Ishikawa (cell line): ENCODE results near the gene RNF169.
A peak's percentile ranks its signal among the peaks of the same experiment; 100 is the strongest.

Experiments
- CEBPB ChIP-seq: IDR thresholded peaks from 2 replicates; pipeline ENCODE4 v1.6.1; 2012
- CREB1 ChIP-seq: IDR thresholded peaks from 2 replicates; pipeline ENCODE4 v1.6.1; 2012; ENCODE audit warnings: low read depth
- EGR1 ChIP-seq: IDR thresholded peaks from 2 replicates; pipeline ENCODE4 v1.6.1; 2012
- EP300 ChIP-seq: IDR thresholded peaks from 2 replicates; pipeline ENCODE4 v1.6.1; 2012; ENCODE audit warnings: borderline replicate concordance
- FOXM1 ChIP-seq: IDR thresholded peaks from 2 replicates; pipeline ENCODE4 v1.6.1; 2012; ENCODE audit warnings: low read depth, borderline replicate concordance
- NFIC ChIP-seq: IDR thresholded peaks from 2 replicates; pipeline ENCODE4 v1.6.1; 2012
- RAD21 ChIP-seq: IDR thresholded peaks from 2 replicates; pipeline ENCODE4 v1.6.1; 2012; ENCODE audit warnings: low read depth
- TAF1 ChIP-seq: IDR thresholded peaks from 2 replicates; pipeline ENCODE4 v1.6.1; 2012; ENCODE audit warnings: low read depth, mild to moderate bottlenecking
- TCF12 ChIP-seq: IDR thresholded peaks from 2 replicates; pipeline ENCODE4 v1.6.1; 2012; ENCODE audit warnings: low read depth
- TEAD4 ChIP-seq: IDR thresholded peaks from 2 replicates; pipeline ENCODE4 v1.6.1; 2012
- YY1 ChIP-seq: IDR thresholded peaks from 2 replicates; pipeline ENCODE4 v1.6.1; 2012; ENCODE audit warnings: low read depth
- ZBTB7A ChIP-seq: IDR thresholded peaks from 2 replicates; pipeline ENCODE4 v1.6.1; 2012; ENCODE audit warnings: low read depth
- TF ChIP-seq, protein P1 (sequence below): IDR thresholded peaks from 2 replicates; pipeline ENCODE4 v1.6.1; 2012
- TF ChIP-seq, protein P2 (sequence below): IDR thresholded peaks from 2 replicates; pipeline ENCODE4 v1.6.1; 2012
- TF ChIP-seq, protein P3 (sequence below): IDR thresholded peaks from 2 replicates; pipeline ENCODE4 v1.6.1; 2012; ENCODE audit warnings: low read depth, mild to moderate bottlenecking

RNF169 gene

DNA sequence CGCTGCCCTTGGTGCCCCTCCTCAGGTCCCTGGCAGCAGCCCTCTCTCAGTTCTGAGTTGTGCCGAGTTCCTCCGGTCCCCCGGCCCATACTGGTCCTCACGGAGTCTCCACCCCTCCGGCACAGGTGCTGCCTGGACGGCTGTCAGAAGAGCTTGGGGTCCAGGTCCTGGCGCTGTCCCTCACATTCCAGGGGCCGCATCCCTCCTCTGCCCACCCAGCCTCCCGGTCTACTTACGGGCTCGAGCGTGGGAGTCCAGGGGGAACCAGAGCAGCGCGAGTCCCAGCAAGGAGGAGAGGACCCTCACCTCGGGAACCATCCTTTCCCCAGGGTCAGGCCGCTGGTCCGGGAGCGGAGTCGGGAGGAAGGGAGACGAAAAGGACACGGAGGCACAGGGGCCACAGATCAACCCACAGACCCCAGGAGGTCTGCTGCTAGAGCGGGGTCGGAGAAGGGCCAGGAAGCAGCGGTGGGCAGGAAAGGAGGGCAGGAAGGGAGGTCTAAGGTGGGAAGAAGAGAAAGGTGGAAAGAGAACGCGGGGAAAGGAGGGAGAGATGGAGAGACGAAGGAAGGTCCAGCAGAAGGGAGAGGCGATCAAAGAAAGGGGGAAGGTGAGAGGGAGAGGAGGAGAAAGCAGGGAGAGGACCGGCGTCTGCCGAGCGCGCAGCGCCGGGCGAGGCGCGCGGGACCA, 17.9 kb upstream of the RNF169 start:
- TF ChIP-seq CREB1 (no peak), TEAD4 (no peak), TAF1 (no peak), CEBPB (no peak), EP300 (no peak), TCF12 (no peak), RAD21 (no peak), ZBTB7A (no peak), NFIC (no peak)
- TF ChIP-seq, protein P1, sequence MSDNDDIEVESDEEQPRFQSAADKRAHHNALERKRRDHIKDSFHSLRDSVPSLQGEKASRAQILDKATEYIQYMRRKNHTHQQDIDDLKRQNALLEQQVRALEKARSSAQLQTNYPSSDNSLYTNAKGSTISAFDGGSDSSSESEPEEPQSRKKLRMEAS: no peak
- TF ChIP-seq, protein P2, sequence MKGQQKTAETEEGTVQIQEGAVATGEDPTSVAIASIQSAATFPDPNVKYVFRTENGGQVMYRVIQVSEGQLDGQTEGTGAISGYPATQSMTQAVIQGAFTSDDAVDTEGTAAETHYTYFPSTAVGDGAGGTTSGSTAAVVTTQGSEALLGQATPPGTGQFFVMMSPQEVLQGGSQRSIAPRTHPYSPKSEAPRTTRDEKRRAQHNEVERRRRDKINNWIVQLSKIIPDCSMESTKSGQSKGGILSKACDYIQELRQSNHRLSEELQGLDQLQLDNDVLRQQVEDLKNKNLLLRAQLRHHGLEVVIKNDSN: no peak
- TF ChIP-seq, protein P3, sequence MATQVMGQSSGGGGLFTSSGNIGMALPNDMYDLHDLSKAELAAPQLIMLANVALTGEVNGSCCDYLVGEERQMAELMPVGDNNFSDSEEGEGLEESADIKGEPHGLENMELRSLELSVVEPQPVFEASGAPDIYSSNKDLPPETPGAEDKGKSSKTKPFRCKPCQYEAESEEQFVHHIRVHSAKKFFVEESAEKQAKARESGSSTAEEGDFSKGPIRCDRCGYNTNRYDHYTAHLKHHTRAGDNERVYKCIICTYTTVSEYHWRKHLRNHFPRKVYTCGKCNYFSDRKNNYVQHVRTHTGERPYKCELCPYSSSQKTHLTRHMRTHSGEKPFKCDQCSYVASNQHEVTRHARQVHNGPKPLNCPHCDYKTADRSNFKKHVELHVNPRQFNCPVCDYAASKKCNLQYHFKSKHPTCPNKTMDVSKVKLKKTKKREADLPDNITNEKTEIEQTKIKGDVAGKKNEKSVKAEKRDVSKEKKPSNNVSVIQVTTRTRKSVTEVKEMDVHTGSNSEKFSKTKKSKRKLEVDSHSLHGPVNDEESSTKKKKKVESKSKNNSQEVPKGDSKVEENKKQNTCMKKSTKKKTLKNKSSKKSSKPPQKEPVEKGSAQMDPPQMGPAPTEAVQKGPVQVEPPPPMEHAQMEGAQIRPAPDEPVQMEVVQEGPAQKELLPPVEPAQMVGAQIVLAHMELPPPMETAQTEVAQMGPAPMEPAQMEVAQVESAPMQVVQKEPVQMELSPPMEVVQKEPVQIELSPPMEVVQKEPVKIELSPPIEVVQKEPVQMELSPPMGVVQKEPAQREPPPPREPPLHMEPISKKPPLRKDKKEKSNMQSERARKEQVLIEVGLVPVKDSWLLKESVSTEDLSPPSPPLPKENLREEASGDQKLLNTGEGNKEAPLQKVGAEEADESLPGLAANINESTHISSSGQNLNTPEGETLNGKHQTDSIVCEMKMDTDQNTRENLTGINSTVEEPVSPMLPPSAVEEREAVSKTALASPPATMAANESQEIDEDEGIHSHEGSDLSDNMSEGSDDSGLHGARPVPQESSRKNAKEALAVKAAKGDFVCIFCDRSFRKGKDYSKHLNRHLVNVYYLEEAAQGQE: no peak

DNA sequence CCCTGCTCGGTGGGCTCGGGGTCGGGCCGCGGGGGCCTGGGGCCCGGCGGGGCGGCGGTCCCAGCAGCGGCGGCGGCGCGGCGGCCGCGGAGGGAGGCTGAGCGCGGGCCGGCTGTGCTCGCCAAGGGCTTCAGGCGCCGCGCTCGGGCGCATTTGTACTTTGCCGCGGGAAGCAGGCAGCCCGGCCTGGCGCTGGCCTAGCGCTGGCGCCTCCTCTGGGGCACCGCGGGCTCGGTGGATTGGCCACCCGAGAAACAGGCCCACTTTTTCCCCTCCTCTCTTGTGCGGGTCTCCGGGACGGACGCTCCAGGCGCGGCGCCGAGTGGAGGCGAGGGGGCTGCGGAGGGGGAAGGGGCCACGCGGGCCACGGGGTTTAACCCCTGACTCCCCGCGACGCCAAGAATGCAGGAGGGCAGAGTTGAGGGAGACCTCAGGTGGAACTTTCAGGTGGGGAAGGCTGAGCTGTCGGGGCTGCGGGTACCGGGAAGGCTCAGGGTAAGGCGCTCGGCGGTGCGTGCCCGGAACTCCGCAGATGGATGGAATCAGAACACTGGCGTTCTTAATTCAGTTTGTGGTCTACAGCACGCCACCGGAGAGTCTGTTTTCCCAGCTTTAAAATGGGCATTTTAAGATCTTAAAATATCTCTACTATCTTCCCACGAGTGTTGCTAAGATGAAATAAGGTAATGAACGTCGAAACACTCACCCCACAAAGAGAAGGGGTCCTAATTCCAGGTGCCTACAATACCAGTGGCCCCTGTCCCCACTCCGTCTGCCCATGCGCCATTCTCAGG, 17.2 kb upstream of the RNF169 start, which contains the start of gene CHRDL2:
Gene CHRDL2, minus strand, starts transcription at position 126 of the 794 bp plus-strand sequence. CDS start 538 bp downstream, outside the sequence.
- peak; percentile 49; the same call in 1 of the 2 replicates for TF ChIP-seq ZBTB7A
- TF ChIP-seq EGR1: no peak

DNA sequence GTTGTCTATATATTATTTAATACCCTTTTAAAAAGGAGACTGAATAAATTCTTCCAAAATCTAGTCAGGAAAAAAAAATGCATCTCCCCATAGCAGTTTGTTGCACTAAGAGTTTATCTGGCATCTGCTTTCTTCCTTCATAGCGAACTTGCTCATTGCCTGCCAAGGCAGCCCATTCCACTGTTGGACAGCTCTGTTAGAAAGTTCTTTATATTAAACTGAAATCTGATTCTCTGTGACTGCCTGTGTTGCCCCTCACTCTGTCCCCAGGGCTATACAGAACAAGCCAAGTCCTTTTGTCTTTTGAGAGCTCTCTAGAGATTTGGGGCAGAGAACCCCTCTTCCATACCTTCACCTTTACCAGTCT, 14.1 kb upstream of the RNF169 start:
- TF ChIP-seq CREB1 (no peak), ZBTB7A (no peak), FOXM1 (no peak), CEBPB (no peak), EGR1 (no peak)
- TF ChIP-seq, protein P3: 0 out of 2 replicates have a peak, but pooled peaks have one; percentile 30

DNA sequence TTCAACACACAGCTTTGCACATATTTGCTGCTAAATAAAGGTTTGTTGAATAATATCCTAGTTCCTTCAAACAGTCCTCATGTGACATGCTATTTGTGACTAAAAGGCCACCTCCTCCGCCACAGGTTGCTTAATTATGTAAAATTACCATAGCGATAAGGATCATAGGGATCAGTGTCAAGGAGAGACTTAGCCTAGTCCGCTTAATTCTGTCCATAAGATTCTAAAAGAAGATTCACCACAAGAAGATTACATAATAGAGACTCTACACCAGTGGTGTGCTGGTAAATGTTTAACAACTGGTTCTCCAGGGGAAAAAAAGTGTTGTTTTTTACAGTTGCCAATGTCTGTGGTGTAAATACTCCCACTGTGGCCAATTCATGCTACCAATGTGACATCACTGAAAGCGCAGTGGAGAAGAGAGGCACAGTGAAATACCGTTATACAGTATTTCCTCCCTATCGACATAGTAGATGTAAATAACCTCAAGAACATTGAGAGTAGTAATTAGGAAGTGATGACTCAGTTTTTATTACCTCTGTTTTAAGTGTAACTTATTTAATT, 13.2 kb upstream of the RNF169 start:
- TF ChIP-seq TCF12 (no peak), NFIC (no peak), FOXM1 (no peak), TEAD4 (no peak), CEBPB (no peak), EP300 (no peak), RAD21 (no peak), CREB1 (no peak), EGR1 (no peak), YY1 (no peak), ZBTB7A (no peak)
- TF ChIP-seq, protein P2: no peak

DNA sequence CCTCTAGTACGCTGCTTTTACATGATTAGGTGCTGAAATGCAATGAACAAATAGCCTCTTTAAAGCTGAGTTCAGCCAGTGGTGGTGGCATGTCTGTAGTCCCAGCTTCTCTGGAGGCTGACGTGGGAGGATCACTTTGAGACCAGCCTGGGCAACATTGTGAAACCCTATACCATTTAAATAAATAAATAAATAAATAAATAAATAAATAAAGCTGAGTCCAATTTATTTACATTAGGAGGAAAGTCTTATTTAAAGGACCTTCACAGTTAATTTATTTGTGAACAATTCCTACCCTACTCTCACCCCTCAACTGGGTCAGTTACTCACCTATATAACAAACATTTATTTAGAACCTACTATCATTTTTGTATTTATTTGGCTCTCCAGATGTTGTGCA, 12.6 kb upstream of the RNF169 start:
- TF ChIP-seq NFIC (no peak), ZBTB7A (no peak), TCF12 (no peak), CREB1 (no peak), YY1 (no peak), EP300 (no peak), TAF1 (no peak), FOXM1 (no peak), TEAD4 (no peak), RAD21 (no peak), CEBPB (no peak), EGR1 (no peak)
- TF ChIP-seq, protein P3: no peak
- TF ChIP-seq, protein P1: no peak
- TF ChIP-seq, protein P2: no peak
